Right lobe of liver (tissue), 4 donors: ENCODE results near the gene PIK3IP1.

Experiments used
- POLR2A ChIP-seq: fragments of 450-650 bp; IDR thresholded peaks from one replicate; pipeline ENCODE4 v1.6.1; 2017; ENCODE audit warnings: antibody characterized with exemption, mild to moderate bottlenecking
- TF ChIP-seq, protein P1 (sequence below), 4 donors: fragments of 200-600 bp in 3 of 4; fragments of 450-650 bp in 1 of 4; IDR thresholded peaks; one replicate each; pipeline versions ENCODE4 v1.5.1 to v1.8.0; 2016 to 2022; ENCODE audit warnings: antibody characterized with exemption in 4 of 4, mild to moderate bottlenecking in 2 of 4
- donor health status: DM: no; HTN: no; CAD: no.
- donor health status: DM: no; HTN: no; CAD: no.
- donor health status: DM: no; HTN: yes; CAD: no.

DNA sequence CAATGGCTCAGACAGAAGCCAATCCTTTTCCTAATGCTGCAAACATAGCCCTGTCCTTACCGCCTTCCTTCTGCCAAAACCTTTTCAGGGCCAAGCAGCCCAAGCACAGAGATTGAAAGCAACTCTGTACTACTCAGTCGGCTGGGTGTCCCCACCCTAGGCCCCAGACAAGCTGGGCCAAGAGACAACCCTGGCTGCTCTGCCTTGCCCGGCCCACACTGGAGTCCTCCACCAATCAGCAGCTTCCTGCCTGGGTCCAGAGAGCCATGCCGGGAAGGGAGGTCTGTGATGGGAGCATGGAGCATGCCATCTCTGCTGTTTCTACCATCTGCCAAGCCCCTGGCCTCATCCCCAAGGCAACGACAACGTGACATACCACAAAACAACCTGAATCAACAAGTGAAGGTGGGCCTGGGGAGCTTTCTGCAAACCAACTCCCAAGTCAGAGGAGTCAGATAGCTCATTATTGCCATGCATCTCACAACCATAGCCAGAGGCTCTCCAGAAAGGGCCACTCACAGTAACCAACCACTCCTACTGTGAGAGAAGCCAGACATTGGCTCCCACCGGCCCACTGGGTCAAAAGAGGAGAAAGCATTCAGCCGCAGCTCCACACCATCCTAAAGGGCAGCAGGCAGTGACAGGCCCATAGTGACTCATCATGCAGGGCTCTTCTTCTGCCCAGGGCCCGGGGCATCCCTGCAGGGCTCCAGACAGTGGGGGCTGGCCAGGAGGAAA is 35.7 kb upstream of the PIK3IP1 start:
- no peak for TF ChIP-seq POLR2A
- TF ChIP-seq, protein P1, sequence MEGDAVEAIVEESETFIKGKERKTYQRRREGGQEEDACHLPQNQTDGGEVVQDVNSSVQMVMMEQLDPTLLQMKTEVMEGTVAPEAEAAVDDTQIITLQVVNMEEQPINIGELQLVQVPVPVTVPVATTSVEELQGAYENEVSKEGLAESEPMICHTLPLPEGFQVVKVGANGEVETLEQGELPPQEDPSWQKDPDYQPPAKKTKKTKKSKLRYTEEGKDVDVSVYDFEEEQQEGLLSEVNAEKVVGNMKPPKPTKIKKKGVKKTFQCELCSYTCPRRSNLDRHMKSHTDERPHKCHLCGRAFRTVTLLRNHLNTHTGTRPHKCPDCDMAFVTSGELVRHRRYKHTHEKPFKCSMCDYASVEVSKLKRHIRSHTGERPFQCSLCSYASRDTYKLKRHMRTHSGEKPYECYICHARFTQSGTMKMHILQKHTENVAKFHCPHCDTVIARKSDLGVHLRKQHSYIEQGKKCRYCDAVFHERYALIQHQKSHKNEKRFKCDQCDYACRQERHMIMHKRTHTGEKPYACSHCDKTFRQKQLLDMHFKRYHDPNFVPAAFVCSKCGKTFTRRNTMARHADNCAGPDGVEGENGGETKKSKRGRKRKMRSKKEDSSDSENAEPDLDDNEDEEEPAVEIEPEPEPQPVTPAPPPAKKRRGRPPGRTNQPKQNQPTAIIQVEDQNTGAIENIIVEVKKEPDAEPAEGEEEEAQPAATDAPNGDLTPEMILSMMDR (IDR thresholded peaks at IDR 0.05), result no peak
